HepG2 (cell line): ENCODE data around the gene DIAPH1. TPM values are rescaled to one million over a fixed set of nuclear protein-coding genes. Genes with fewer than 3 reads are reported as not detected.
A peak's percentile ranks its signal among the peaks of the same experiment; 100 is the strongest.

Experiments
- FLYWCH1 ChIP-seq: sonication (generic); formaldehyde crosslinking; IDR thresholded peaks from 2 replicates; pipeline ENCODE4 v1.8.1; 2023; ENCODE audit warnings: mild to moderate bottlenecking, missing genetic modification reagents
- HNF4G ChIP-seq, 2 experiments: sonication (generic) in 1 of 2; formaldehyde crosslinking in 1 of 2; IDR thresholded peaks; 2 replicates each; pipeline versions ENCODE4 v1.4.0 to v1.6.1; 2011 to 2020; ENCODE audit warnings: borderline replicate concordance in 2 of 2, low read depth in 2 of 2, mild to moderate bottlenecking in 2 of 2, low read length in 1 of 2, missing genetic modification reagents in 1 of 2, moderate library complexity in 1 of 2
- KLF15 ChIP-seq: sonication (generic); formaldehyde crosslinking; IDR thresholded peaks from 2 replicates; pipeline ENCODE4 v1.8.1; 2023; ENCODE audit warnings: borderline replicate concordance, mild to moderate bottlenecking, inconsistent platforms, missing genetic modification reagents, mixed read lengths
- RFX1 ChIP-seq: fragments of 450-650 bp; IDR thresholded peaks from 2 replicates; pipeline ENCODE4 v1.6.1; 2017
- SP1 ChIP-seq, 2 experiments: fragments of 450-650 bp in 1 of 2; sonication (generic) in 1 of 2; formaldehyde crosslinking in 1 of 2; IDR thresholded peaks; 2 replicates each; pipeline versions ENCODE4 v1.4.0 to v1.6.1; 2016 to 2020; ENCODE audit warnings: missing genetic modification reagents in 1 of 2
- ZNF20 ChIP-seq: sonication (generic); formaldehyde crosslinking; IDR thresholded peaks from 2 replicates; pipeline ENCODE4 v1.4.0; 2020; ENCODE audit warnings: mild to moderate bottlenecking, moderate library complexity, missing genetic modification reagents
- ZNF34 ChIP-seq: sonication (generic); formaldehyde crosslinking; IDR thresholded peaks from 2 replicates; pipeline ENCODE4 v1.4.0; 2020; ENCODE audit warnings: mild to moderate bottlenecking, missing genetic modification reagents, borderline replicate concordance
- ZNF407 ChIP-seq: sonication (generic); formaldehyde crosslinking; IDR thresholded peaks from one replicate; pipeline ENCODE4 v1.5.1; 2020; ENCODE audit warnings: mild to moderate bottlenecking, missing genetic modification reagents; ENCODE audit errors: not compliant biosample characterization
- ZNF564 ChIP-seq: sonication (generic); formaldehyde crosslinking; IDR thresholded peaks from 2 replicates; pipeline ENCODE4 v1.8.1; 2023; ENCODE audit warnings: mild to moderate bottlenecking, missing genetic modification reagents
- ZNF660 ChIP-seq: sonication (generic); formaldehyde crosslinking; IDR thresholded peaks from 2 replicates; pipeline ENCODE4 v1.5.1; 2020; ENCODE audit warnings: mild to moderate bottlenecking, low read depth, missing genetic modification reagents, borderline replicate concordance
- polyA plus RNA-seq, 8 experiments: library from polyadenylated mRNA; depleted of rRNA in 3 of 8; stranded (reverse) in 7 of 8; unstranded in 1 of 8; fragments of >200 nt; fragmentation: Illumina TruSeq in 4 of 8; extraction: Trizol in 4 of 8; gene quantifications; 2 replicates each; pipeline versions ENCODE4 v1.2.1 to v1.2.3, GENCODE V29; 2011 to 2016; ENCODE audit warnings: low read depth in 4 of 8, missing spikeins in 1 of 8, mixed read lengths in 1 of 8; ENCODE audit not compliant: insufficient read depth in 1 of 8
- total RNA-seq, 5 experiments: library from RNA; depleted of rRNA; stranded (reverse); fragments of >200 nt; fragmentation: Illumina TruSeq; extraction: Trizol; gene quantifications; 2 replicates each; pipeline ENCODE4 v1.2.3, GENCODE V29; 2016; ENCODE audit warnings: low read depth in 1 of 5
- TF ChIP-seq, protein P1 (sequence below): IDR thresholded peaks from 2 replicates; pipeline ENCODE4 v1.6.1; 2012; ENCODE audit warnings: low read length, improper control_type of control experiment
- TF ChIP-seq, protein P2 (sequence below), 2 experiments: fragments of 450-650 bp in 1 of 2; sonication (generic) in 1 of 2; formaldehyde crosslinking; IDR thresholded peaks; 2 replicates each; pipeline versions ENCODE4 v1.5.0 to v1.8.0; 2020 to 2022; ENCODE audit warnings: mild to moderate bottlenecking in 1 of 2, missing genetic modification reagents in 1 of 2

Gene DIAPH1
- total and polyA plus RNA-seq, 2 of the 13 experiments (the other 11 are each of a cell fraction or from before 2014, with no cell fraction given), result 25.1 to 33.9 TPM

GRCh38 chr5:141524604-141525597 lies 93.9 kb downstream of the DIAPH1 start (continued):
- TF ChIP-seq, protein P1, sequence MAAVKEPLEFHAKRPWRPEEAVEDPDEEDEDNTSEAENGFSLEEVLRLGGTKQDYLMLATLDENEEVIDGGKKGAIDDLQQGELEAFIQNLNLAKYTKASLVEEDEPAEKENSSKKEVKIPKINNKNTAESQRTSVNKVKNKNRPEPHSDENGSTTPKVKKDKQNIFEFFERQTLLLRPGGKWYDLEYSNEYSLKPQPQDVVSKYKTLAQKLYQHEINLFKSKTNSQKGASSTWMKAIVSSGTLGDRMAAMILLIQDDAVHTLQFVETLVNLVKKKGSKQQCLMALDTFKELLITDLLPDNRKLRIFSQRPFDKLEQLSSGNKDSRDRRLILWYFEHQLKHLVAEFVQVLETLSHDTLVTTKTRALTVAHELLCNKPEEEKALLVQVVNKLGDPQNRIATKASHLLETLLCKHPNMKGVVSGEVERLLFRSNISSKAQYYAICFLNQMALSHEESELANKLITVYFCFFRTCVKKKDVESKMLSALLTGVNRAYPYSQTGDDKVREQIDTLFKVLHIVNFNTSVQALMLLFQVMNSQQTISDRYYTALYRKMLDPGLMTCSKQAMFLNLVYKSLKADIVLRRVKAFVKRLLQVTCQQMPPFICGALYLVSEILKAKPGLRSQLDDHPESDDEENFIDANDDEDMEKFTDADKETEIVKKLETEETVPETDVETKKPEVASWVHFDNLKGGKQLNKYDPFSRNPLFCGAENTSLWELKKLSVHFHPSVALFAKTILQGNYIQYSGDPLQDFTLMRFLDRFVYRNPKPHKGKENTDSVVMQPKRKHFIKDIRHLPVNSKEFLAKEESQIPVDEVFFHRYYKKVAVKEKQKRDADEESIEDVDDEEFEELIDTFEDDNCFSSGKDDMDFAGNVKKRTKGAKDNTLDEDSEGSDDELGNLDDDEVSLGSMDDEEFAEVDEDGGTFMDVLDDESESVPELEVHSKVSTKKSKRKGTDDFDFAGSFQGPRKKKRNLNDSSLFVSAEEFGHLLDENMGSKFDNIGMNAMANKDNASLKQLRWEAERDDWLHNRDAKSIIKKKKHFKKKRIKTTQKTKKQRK, result no peak
- TF ChIP-seq ZNF34 (CRISPR knock-in tag) (no peak), ZNF564 (no peak), ZNF20 (no peak), SP1 (IDR thresholded peaks at IDR 0.05) (no peak), SP1 (CRISPR knock-in tag; IDR thresholded peaks at IDR 0.05) (0 out of 2 replicates have a peak, but pooled peaks have one; percentile 40), HNF4G (IDR thresholded peaks at IDR 0.05; ENCODE audit: borderline replicate concordance, low read depth, low read length) (peak; percentile 75; the same call in 1 of the 2 replicates), HNF4G (CRISPR knock-in tag; IDR thresholded peaks at IDR 0.05; ENCODE audit: borderline replicate concordance, low read depth) (no peak), FLYWCH1 (no peak), ZNF660 (CRISPR knock-in tag) (no peak), RFX1 (peak; percentile 79), ZNF407 (CRISPR knock-in tag) (no peak), KLF15 (CRISPR knock-in tag) (no peak)
- TF ChIP-seq, protein P2, sequence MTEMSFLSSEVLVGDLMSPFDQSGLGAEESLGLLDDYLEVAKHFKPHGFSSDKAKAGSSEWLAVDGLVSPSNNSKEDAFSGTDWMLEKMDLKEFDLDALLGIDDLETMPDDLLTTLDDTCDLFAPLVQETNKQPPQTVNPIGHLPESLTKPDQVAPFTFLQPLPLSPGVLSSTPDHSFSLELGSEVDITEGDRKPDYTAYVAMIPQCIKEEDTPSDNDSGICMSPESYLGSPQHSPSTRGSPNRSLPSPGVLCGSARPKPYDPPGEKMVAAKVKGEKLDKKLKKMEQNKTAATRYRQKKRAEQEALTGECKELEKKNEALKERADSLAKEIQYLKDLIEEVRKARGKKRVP (CRISPR knock-in tag; IDR thresholded peaks at IDR 0.05), result no peak
